Measurements from ENCODE around the gene ZNF384.
"Not testable (repeated sequence)": the region's sequence is repeated elsewhere in the genome, so short reads cannot be mapped to it uniquely, and the experiment has no call there.

ZNF384 gene

GRCh38 chr12:6688999-6689882, at the start of gene ZNF384:
Gene ZNF384 (minus strand): TSS chr12:6689375. CDS start chr12:6679520, 9,855 bp downstream.
- DNase-seq (ENCODE audit: low spot score): peak; percentile 97

- DNase-seq (ENCODE audit: low spot score): no peak
Observed at GRCh38 chr12:6736754-6737153, 47.6 kb upstream of the ZNF384 start.

GRCh38 chr12:6735448-6736191, 46.4 kb upstream of the ZNF384 start:
- DNase-seq (ENCODE audit: low spot score): no peak

- no peak for DNase-seq (ENCODE audit: low spot score)
Observed at GRCh38 chr12:6734506-6735387, 45.6 kb upstream of the ZNF384 start.

GRCh38 chr12:6730169-6730568, 41.0 kb upstream of the ZNF384 start:
- no peak for DNase-seq (ENCODE audit: low spot score)

- DNase-seq (ENCODE audit: low spot score): no peak
Observed at GRCh38 chr12:6729186-6729585, 40.0 kb upstream of the ZNF384 start.

- no peak for DNase-seq (ENCODE audit: low spot score)
Observed at GRCh38 chr12:6725350-6725749, 36.2 kb upstream of the ZNF384 start.

GRCh38 chr12:6724409-6724797, 35.2 kb upstream of the ZNF384 start:
- no peak for DNase-seq (ENCODE audit: low spot score)

GRCh38 chr12:6723607-6724408, 34.6 kb upstream of the ZNF384 start, which contains the start of gene COPS7A:
Gene COPS7A (plus strand): TSS chr12:6724046. CDS start chr12:6724657, 611 bp downstream.
- DNase-seq (ENCODE audit: low spot score): peak; percentile 98

GRCh38 chr12:6722863-6723262, 33.7 kb upstream of the ZNF384 start:
- DNase-seq (ENCODE audit: low spot score): no peak

GRCh38 chr12:6716874-6717437, 27.8 kb upstream of the ZNF384 start:
- no peak for DNase-seq (ENCODE audit: low spot score)

GRCh38 chr12:6716031-6716873, 27.1 kb upstream of the ZNF384 start:
- not testable (repeated sequence) for DNase-seq (ENCODE audit: low spot score)

- DNase-seq (ENCODE audit: low spot score): no peak
Observed at GRCh38 chr12:6708960-6709394, 19.8 kb upstream of the ZNF384 start.

- DNase-seq (ENCODE audit: low spot score): not testable (repeated sequence)
Observed at GRCh38 chr12:6708351-6708750, 19.2 kb upstream of the ZNF384 start.

- DNase-seq (ENCODE audit: low spot score): no peak
Observed at GRCh38 chr12:6703631-6704030, 14.5 kb upstream of the ZNF384 start.

- no peak for DNase-seq (ENCODE audit: low spot score)
Observed at GRCh38 chr12:6701078-6701768, 12.0 kb upstream of the ZNF384 start.

- peak; percentile 75 for DNase-seq (ENCODE audit: low spot score)
Observed at GRCh38 chr12:6700646-6701051, 11.5 kb upstream of the ZNF384 start, which contains the start of gene PIANP. Gene PIANP (minus strand): TSS chr12:6700815. CDS start chr12:6698061, 2,754 bp downstream.

GRCh38 chr12:6699989-6700645, 10.9 kb upstream of the ZNF384 start:
- DNase-seq (ENCODE audit: low spot score): no peak
